ENCODE measurements around the gene SLC35B1.

Gene SLC35B1

DNA sequence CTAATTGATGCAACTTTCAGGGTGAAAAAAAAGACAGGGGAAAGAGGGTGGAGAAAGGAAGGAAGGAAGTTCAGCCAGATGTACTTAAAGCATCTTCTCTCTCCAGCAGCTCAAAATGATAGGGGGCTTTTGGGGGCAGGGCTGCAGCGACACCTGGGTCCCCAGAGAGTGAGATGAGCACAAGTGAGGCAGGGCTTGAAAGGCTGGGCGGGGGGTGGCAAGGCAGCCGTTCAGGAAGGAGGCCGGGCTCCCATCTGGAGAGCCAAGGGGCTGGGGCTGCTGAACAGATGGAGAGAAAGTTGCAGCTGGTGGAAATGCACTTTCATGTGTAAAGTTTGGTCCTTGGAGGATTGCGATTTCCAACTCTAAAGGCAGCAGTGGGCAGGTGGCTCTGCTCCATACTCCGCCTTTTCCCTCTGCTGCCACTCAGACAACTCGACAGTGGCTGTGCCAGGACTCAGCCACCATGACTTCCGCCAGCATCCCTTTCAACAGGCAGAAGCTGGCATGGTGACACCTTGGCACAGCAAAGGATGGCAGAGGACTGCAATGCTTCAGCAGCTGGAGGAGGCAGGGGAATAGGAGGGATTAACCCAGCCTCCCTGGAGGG lies 7.7 kb downstream of the SLC35B1 start:
- no peak overlapping the region for H3K4me3 ChIP-seq (ENCODE audit: low read length)
- no peak for DNase-seq (ENCODE audit: low read depth)
- TF ChIP-seq, protein P1, sequence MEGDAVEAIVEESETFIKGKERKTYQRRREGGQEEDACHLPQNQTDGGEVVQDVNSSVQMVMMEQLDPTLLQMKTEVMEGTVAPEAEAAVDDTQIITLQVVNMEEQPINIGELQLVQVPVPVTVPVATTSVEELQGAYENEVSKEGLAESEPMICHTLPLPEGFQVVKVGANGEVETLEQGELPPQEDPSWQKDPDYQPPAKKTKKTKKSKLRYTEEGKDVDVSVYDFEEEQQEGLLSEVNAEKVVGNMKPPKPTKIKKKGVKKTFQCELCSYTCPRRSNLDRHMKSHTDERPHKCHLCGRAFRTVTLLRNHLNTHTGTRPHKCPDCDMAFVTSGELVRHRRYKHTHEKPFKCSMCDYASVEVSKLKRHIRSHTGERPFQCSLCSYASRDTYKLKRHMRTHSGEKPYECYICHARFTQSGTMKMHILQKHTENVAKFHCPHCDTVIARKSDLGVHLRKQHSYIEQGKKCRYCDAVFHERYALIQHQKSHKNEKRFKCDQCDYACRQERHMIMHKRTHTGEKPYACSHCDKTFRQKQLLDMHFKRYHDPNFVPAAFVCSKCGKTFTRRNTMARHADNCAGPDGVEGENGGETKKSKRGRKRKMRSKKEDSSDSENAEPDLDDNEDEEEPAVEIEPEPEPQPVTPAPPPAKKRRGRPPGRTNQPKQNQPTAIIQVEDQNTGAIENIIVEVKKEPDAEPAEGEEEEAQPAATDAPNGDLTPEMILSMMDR (IDR thresholded peaks at IDR 0.05; ENCODE audit: insufficient read depth, low read depth, low read length, missing control alignments), result no peak

DNA sequence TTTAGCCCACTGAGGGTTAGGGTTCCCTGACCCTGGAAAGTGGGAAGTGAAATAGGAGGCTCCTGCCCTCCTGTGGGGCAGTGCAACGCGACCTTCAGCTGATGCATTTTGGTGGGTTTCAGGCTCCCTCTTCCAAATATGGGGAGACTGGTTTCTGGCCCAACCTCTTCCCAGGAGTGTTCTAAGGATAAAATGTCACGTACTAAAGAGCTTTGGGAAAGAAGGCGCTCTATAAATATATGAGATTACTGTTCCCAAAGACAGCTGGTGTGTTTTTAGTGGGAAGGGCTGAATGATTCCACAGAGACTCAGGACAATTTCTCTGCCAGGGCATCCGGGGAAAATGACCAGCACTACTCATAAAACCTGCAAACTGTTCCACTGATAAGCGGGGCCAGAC lies 9.8 kb downstream of the SLC35B1 start:
- no peak overlapping the region for H3K4me3 ChIP-seq (ENCODE audit: low read length)
- DNase-seq (ENCODE audit: low read depth), result no peak
- TF ChIP-seq, protein P1 (IDR thresholded peaks at IDR 0.05; ENCODE audit: insufficient read depth, low read depth, low read length, missing control alignments), result no peak

DNA sequence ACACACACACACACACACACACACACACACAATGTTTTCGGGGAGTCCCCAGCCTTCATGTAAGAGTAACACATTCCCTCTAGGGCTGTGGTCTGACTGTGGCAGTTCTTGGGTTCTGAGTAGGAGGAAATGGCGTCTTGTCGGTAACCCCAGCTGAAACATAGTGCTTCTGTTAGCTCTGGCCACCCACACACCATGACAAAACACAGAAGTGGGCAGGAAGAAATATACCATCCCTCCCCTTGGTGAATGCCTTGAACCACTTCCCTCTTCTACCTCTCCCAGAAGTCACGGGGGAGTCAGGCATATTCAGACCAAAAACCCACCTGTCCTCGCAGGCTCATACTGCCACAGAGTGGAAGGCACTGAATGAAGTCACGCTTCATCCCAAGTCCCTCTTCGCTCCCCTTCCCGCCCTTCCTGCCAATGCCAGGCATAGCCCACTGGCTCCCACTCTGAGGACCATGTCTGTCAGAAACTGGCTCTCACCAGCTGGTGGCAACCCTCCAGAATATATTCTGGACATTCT lies 11.5 kb downstream of the SLC35B1 start:
- no peak for DNase-seq (ENCODE audit: low read depth)
- TF ChIP-seq, protein P1 (IDR thresholded peaks at IDR 0.05; ENCODE audit: insufficient read depth, low read depth, low read length, missing control alignments), result no peak
- H3K4me3 ChIP-seq (ENCODE audit: low read length), result no peak overlapping the region

DNA sequence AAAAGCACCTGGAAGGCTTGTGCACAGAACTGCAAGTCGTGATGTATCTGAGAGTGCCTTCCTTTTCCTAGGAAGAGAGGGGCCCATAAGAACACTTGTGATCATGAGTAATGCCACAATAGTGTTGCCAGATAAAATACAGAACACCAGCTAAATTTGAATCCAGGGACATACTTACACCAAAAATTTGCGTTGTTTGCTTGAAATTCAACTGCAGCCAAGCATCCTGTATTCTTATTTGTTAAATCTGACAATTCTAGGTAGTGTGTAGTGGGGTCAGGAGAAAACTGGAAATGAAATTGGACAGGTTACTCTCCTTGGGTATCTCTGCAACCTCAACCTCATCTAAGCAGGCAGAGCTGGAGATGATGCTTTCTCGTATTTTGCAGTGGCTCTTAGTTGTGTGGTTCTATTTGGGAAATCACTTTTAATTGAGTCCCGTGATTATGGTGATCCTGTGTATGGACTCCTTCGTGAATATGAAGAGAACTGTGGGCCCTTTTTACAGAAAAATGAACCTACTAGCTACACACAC lies 12.0 kb downstream of the SLC35B1 start:
- TF ChIP-seq, protein P1 (IDR thresholded peaks at IDR 0.05; ENCODE audit: insufficient read depth, low read depth, low read length, missing control alignments), result no peak
- DNase-seq (ENCODE audit: low read depth), result no peak
- H3K4me3 ChIP-seq (ENCODE audit: low read length), result no peak overlapping the region

DNA sequence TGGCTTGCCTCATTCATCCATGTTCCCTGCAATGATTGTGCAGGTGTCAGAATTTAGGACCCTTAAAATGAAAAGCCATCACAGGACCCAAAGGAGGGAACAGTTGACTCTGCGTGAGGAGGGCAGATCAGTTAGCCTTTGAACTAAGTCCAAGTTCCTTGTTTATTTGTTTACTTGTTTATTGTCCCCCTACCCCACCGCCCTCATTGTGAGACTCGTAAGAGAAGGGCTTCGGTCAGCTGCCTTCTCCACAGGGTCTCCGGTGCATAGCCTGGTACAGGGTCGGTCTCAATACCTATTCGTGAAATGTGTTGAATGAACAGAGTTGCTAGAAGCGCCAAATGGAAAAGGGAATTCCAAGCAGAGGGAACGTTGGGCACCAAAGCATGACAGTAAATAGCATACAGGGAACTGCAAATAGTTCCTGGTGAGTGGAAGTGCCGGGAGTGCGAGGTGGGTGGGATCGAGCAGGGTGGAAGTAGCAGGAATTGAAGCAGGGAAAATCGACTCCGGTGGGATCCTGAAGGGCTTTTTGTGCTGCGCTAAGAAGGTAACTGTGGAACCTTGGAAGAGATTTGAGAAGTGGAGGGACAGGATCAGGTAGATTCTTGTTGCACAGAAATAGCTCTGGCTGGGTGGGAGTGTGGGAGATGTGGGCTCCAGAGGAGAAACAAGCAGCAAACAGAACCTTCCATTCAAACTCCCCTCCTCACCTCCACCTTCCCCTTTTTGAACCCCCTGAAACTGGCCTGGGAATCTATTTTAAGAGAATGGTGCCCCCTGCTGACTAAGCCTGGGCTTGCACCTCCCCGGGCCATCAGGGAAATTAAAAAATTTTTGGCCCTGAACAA lies 12.7 kb downstream of the SLC35B1 start:
- peak; percentile 37 for DNase-seq (ENCODE audit: low read depth)
- H3K4me3 ChIP-seq (ENCODE audit: low read length), result no peak overlapping the region
- TF ChIP-seq, protein P1 (IDR thresholded peaks at IDR 0.05; ENCODE audit: insufficient read depth, low read depth, low read length, missing control alignments), result peak; percentile 91

DNA sequence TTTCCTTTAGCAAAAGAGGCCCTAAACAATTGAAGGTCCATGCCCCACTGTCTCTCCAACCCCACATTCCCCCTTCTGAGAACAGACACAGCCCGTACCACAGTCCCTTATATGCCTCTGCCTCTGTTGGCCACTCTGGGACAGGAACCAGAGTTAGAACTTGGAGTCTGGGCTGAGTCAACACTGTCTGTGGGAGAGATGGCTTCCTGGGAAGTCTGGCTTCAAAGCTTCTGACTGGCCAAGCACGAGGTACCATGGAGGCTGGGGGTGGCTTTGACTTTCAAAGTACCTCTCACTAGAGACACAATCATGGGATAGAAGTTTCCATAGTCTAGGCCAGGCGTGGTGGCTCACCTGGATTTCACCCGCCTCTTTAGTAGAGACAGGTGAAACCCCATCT lies 15.0 kb downstream of the SLC35B1 start:
- DNase-seq (ENCODE audit: low read depth), result no peak
- no peak overlapping the region for H3K4me3 ChIP-seq (ENCODE audit: low read length)
- TF ChIP-seq, protein P1 (IDR thresholded peaks at IDR 0.05; ENCODE audit: insufficient read depth, low read depth, low read length, missing control alignments), result no peak
